AG09309 (cell line): ENCODE results near the gene PPIG.

Experiments used
- DNase-seq: peaks from one replicate; pipeline ENCODE4 v3.0.0-alpha.2; 2010; ENCODE audit warnings: low read depth
- H3K4me3 ChIP-seq: 2 replicates; pipeline ENCODE4 v1.5.1; 2011; ENCODE audit warnings: mild to moderate bottlenecking, low read depth, low read length, moderate library complexity; ENCODE audit not compliant: control insufficient read depth
- TF ChIP-seq, protein P1 (sequence below): IDR thresholded peaks from 2 replicates; pipeline ENCODE4 v1.5.1; 2011; ENCODE audit warnings: mild to moderate bottlenecking, low read depth, low read length, inconsistent platforms; ENCODE audit not compliant: insufficient read depth, control insufficient read depth; ENCODE audit errors: missing control alignments

PPIG gene

DNA sequence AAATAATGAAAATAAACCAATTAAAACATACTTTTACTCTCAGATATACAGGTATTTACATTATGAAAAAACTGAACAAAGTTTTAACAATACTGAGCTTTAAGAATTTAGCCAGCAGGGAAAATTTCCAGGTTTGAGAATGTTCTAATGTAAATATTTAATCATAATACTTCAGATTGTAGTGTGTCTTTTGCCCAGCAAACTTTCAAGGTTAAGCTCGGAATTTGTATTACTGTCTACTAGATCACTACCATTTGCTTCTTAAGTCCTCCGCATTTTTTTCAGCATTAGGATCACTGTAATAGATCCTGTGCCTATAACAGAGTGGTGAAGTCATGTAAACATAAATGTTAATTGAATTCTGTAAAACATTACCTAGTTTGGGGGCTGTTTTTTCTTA lies 57.3 kb downstream of the PPIG start:
- TF ChIP-seq, protein P1, sequence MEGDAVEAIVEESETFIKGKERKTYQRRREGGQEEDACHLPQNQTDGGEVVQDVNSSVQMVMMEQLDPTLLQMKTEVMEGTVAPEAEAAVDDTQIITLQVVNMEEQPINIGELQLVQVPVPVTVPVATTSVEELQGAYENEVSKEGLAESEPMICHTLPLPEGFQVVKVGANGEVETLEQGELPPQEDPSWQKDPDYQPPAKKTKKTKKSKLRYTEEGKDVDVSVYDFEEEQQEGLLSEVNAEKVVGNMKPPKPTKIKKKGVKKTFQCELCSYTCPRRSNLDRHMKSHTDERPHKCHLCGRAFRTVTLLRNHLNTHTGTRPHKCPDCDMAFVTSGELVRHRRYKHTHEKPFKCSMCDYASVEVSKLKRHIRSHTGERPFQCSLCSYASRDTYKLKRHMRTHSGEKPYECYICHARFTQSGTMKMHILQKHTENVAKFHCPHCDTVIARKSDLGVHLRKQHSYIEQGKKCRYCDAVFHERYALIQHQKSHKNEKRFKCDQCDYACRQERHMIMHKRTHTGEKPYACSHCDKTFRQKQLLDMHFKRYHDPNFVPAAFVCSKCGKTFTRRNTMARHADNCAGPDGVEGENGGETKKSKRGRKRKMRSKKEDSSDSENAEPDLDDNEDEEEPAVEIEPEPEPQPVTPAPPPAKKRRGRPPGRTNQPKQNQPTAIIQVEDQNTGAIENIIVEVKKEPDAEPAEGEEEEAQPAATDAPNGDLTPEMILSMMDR: no peak
- no peak overlapping the region for H3K4me3 ChIP-seq
- no peak for DNase-seq

DNA sequence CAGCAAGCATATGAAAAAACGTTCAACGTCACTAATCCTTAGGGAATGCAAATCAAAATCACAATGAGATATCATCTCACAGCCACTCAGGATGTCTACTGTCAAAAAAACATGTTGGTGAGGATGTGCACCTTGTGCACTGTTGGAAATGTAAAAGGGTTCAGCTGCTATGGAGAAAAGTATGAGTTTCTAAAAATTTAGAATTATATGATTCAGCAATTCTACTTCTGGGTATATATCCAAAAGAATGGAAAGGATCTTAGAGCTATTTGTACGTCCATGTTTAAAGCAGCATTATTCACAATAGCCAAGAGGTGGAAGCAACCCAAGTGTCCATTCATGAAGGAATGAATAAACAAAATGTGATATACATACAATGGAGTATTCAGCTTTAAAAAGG lies 60.0 kb downstream of the PPIG start:
- H3K4me3 ChIP-seq: no peak overlapping the region
- TF ChIP-seq, protein P1: no peak
- DNase-seq: no peak

DNA sequence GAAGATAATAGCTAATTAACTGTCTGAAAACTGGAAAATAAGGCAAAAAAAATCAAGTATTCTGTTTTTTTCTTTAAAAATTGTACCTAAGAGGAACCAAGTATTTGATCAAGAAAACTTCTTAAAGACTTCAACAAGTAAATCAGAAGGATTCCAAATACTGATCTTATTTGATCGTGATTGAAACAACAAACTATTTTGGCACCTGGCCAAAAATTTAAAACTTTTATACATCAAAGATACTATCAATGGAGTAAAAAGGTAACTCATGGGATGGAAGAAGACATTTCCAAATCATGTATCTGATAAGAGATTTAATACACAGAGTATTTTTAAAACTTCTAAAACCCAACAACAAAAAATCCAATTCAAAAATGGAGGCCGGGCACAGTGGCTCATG lies 63.3 kb downstream of the PPIG start:
- no peak for DNase-seq
- no peak overlapping the region for H3K4me3 ChIP-seq

DNA sequence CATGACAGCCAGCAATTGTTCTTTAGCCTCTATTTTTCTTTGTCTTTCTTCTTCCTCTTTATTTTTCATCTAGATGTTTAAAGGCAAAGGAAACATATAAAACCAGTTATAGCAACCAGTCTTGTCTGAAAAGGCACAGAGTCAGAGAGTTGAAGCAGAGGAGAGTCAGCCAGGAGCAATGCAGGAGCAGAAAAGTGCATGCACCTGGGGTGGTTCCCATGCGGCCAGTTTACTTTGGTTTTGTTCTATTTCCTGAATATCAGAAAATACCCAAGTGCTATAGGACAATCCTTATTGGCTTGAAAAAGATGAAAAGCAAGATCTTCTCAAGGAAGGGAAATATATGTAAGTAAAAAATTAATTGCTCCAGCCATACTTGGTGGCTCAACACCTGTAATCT lies 65.1 kb downstream of the PPIG start:
- no peak for DNase-seq

More for the DNA sequence above, 63.3 kb downstream of the PPIG start:
- TF ChIP-seq, protein P1: no peak

DNA sequence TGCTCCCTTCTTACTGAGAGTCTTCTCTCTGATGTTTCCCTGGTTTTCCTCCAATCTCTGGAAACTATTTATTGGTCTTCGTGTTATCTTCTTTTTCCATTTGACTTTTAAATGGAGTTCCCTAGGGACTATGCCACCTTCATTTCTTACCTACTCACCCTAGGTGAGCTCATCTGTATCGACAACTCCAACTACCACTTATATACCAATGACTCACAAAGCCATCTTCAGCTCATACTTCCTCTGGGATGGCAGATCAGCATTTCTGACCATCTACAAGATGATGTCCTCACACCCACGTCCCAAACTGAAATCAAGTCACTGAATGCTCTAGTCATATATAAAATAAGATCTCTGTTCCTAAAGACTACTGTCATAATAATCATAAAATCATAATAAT lies 69.5 kb downstream of the PPIG start:
- H3K4me3 ChIP-seq: no peak overlapping the region
- no peak for DNase-seq

More for the DNA sequence above, 65.1 kb downstream of the PPIG start:
- no peak overlapping the region for H3K4me3 ChIP-seq
- TF ChIP-seq, protein P1: no peak

DNA sequence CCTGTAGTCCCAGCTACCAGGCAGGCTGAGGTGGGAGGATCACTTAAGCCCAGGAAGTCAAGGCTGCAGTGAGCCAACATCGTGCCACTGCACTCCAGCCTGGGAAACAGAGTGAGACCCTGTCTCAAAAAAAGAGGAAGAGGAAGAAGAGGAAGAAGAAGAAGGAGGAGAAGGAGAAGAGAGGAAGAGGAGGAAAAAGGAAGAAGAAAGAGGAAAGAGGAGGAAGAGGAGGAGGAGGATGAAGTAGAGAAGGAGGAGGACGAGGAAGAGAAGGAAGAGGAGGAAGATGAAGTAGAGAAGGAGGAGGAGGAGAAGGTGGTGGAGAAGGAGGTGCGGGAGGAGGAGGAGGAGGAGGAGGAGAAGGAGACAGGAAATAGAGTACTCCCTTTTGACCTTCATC lies 72.0 kb downstream of the PPIG start:
- TF ChIP-seq, protein P1: no peak
- DNase-seq: no peak
- no peak overlapping the region for H3K4me3 ChIP-seq

More for the DNA sequence above, 69.5 kb downstream of the PPIG start:
- TF ChIP-seq, protein P1: no peak

DNA sequence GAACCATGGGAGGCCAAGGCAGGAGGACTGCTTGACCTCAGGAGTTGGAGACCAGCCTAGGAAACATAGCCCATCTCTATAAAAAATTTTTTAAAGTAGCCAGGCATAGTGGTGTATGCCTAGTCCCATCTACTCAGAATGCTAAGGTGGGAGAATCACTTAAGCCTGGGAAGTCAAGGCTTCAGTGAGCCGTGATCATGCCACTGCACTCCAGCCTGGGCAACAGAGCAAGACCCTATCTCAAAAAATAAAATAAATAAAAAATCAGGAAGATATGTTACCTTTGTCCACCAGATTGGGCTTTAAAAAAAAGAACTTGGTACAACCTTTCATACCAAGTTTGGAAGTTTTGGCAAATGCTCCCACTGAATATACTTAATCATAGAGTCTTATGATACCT lies 74.7 kb downstream of the PPIG start:
- H3K4me3 ChIP-seq: no peak overlapping the region
- TF ChIP-seq, protein P1: no peak
- no peak for DNase-seq
